Stomach smooth muscle (tissue), 2 donors: ENCODE data around the gene RBM6.
"Not testable (repeated sequence)": the region's sequence is repeated elsewhere in the genome, so short reads cannot be mapped to it uniquely, and the experiment has no call there.

ENCODE experiments used
- H3K27ac ChIP-seq: one replicate; pipeline ENCODE4 v1.7.0; 2013; ENCODE audit warnings: mild to moderate bottlenecking, low read length, inconsistent platforms
- H3K27me3 ChIP-seq, 2 donors: one replicate each; pipeline ENCODE4 v1.7.0; 2013; ENCODE audit warnings: low read length in 2 of 2; ENCODE audit not compliant: insufficient read depth in 2 of 2, control insufficient read depth in 1 of 2
- H3K36me3 ChIP-seq, 2 donors: one replicate each; pipeline ENCODE4 v1.7.0; 2013; ENCODE audit warnings: low read length in 2 of 2; ENCODE audit not compliant: control insufficient read depth in 2 of 2, insufficient read depth in 2 of 2
- H3K4me1 ChIP-seq: one replicate; pipeline ENCODE4 v1.7.0; 2013; ENCODE audit warnings: low read length; ENCODE audit not compliant: control insufficient read depth, insufficient read depth
- H3K4me3 ChIP-seq, 2 donors: one replicate each; pipeline ENCODE4 v1.7.0; 2013; ENCODE audit warnings: low read length in 2 of 2
- H3K9ac ChIP-seq, 2 donors: one replicate each; pipeline ENCODE4 v1.7.0; 2013; ENCODE audit warnings: low read length in 2 of 2, mild to moderate bottlenecking in 1 of 2
- H3K9me3 ChIP-seq, 2 donors: one replicate each; pipeline ENCODE4 v1.7.0; 2013; ENCODE audit warnings: low read length in 2 of 2; ENCODE audit not compliant: control insufficient read depth in 2 of 2
- donor health status: healthy.
- donor health status: Pancreatic carcinoma.

The RBM6 gene

DNA sequence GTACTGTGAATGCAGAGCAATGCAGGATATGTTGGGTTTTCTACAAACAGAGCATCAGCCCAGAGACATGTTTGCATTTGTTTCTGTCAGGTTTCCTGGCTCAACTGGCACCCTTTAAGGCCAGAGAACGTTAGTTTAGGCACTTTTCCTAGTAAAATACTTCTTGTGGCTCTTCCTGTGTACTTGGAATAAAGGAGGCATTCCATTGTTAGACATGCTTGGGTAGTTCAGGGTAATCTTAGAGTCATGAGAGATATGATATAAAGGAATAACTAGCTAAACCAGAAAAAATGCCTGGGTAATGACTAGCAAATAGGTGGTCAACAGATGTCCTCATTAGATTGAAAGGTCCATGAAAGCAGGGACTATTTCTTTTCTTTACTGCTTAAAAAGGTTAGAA is 88.4 kb downstream of the RBM6 start:
- Histone ChIP-seq H3K9me3 (no peaks in the 10 kb centered on the region), H3K36me3 (peaks cover 0 to 2% of the 10 kb centered on the region in 2 donors), H3K4me3 (no peak overlapping the region), H3K27me3 (no peaks in the 10 kb centered on the region), H3K4me1 (no peaks in the 10 kb centered on the region), H3K9ac (no peak overlapping the region), H3K27ac (no peak overlapping the region)

DNA sequence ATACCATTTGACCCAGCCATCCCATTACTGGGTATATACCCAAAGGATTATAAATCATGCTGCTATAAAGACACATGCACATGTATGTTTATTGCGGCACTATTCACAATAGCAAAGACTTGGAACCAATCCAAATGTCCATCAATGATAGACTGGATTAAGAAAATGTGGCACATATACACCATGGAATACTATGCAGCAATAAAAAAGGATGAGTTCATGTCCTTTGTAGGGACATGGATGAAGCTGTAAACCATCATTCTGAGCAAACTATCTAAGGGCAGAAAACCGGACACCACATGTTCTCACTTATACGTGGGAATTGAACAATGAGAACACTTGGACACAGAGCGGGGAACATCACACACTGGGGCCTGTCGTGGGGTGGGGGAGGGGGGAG is 91.3 kb downstream of the RBM6 start:
- not testable (repeated sequence) for H3K9ac ChIP-seq, H3K4me3 ChIP-seq

DNA sequence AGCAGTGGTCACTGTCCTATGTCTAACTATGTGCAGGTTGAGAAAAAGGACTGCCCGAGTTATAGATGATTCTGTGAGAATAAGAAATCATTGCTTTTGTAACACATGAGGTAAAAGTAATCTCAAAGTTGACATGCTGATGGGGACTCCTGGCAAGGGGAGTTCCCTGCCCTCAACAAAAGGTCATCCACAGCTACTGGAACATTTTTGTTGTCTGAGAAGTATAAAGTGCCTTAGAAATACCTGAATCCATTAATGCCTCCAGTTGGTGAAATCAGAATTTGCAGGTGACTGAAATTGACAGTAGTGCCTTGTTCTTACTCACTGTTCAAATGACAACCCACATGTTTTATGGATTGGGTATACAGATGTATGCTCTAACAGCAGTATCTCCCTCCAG is 105.0 kb downstream of the RBM6 start:
- H3K27me3 ChIP-seq = no peaks in the 10 kb centered on the region
- no peaks in the 10 kb centered on the region for H3K9me3 ChIP-seq
- H3K4me3 ChIP-seq = no peak overlapping the region
- H3K4me1 ChIP-seq = no peaks in the 10 kb centered on the region
- H3K9ac ChIP-seq = no peak overlapping the region
- no peak overlapping the region for H3K27ac ChIP-seq
- H3K36me3 ChIP-seq = peaks cover 6 to 11% of the 10 kb centered on the region in 2 donors

More for the DNA sequence above, 91.3 kb downstream of the RBM6 start:
- H3K4me1 ChIP-seq, H3K27me3 ChIP-seq, H3K9me3 ChIP-seq, H3K36me3 ChIP-seq, H3K27ac ChIP-seq: not testable (repeated sequence)

DNA sequence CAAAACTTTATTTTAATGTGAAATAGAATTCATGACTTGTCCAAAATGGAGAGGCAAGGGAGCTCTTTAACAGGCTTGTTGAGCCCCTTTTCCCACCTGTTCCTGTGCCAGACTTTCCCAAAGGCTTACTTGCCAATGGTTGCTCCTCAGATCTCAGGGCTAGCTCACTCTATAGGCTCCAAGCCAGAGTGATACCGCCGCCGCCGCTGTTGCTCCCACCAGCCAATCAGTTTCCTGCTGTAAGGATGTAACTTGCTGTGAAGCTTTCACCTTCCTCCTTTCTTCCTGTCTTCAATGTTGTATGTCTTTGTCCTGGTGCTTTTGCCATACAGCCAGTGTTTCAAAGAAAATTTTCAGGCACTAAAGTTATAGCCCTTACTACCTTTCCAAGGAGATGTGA is 107.5 kb downstream of the RBM6 start:
- no peak overlapping the region for H3K4me3 ChIP-seq
- peaks cover 6 to 14% of the 10 kb centered on the region in 2 donors for H3K36me3 ChIP-seq
- no peak overlapping the region for H3K9ac ChIP-seq
- no peaks in the 10 kb centered on the region for H3K4me1 ChIP-seq
- H3K27ac ChIP-seq = no peak overlapping the region
- H3K9me3 ChIP-seq = no peaks in the 10 kb centered on the region
- H3K27me3 ChIP-seq = no peaks in the 10 kb centered on the region

DNA sequence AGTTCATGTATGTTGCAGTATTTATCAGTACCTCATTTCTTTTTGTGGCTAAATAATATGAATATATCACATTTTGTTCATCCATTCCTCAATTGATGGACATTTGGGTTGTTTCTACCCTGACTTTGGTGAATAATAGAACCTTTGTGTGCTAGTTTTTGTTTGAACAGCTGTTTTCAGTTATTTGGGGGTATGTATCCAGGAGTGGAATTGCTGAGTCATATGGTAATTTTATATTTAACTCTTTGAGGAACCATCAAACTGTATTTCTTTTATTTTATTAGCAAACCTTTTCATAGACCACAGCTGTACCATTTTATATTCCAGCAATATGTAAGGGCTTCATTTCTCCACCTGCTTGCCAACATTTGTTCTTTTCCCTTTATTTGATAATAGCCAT is 110.4 kb downstream of the RBM6 start:
- Histone ChIP-seq H3K9me3 (no peaks in the 10 kb centered on the region), H3K4me1 (no peaks in the 10 kb centered on the region), H3K36me3 (peaks cover 13 to 20% of the 10 kb centered on the region in 2 donors), H3K27me3 (no peaks in the 10 kb centered on the region), H3K9ac (no peak overlapping the region), H3K4me3 (no peak overlapping the region), H3K27ac (no peak overlapping the region)

DNA sequence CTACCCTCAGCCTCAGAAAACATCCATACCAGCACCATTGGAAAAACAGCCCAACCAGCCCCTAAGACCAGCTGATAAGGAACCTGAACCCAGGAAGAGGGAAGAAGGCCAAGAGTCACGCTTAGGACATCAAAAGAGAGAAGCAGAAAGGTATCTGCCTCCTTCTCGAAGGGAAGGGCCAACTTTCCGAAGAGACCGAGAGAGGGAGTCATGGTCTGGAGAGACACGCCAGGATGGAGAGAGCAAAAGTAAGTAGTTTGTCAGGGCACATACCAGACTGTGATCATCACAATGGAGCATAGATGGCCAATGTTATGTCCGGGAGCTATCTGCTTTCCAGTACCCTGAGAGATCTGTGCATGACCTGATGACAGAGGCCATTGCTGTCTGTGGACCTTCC is 117.8 kb downstream of the RBM6 start:
- no peak overlapping the region for H3K9ac ChIP-seq
- peaks cover 35 to 42% of the 10 kb centered on the region in 2 donors for H3K36me3 ChIP-seq
- no peaks in the 10 kb centered on the region for H3K27me3 ChIP-seq
- no peak overlapping the region for H3K4me3 ChIP-seq
- no peaks in the 10 kb centered on the region for H3K9me3 ChIP-seq
- H3K4me1 ChIP-seq = no peaks in the 10 kb centered on the region
- H3K27ac ChIP-seq = no peak overlapping the region

DNA sequence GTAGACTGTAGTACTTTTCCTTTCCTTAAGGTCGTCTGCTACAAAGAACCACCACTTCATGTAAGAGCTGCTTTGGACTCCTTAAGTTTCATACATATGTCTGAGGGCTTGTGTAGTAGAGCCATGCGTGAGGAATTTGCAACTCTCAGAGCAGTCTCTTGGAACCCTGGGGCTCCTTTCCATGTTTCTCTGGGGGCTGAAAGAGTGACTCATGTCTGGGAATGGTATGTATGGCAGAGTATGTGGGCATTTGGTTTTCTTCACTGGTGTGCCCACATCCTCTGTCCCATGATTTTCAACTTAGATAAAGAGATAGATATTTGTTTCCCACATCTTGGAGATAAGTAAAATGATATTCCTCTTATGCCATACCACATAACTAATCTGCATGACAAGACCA is 128.2 kb downstream of the RBM6 start:
- no peaks in the 10 kb centered on the region for H3K27me3 ChIP-seq
- H3K27ac ChIP-seq = no peak overlapping the region
- no peak overlapping the region for H3K4me3 ChIP-seq
- no peaks in the 10 kb centered on the region for H3K4me1 ChIP-seq
- no peaks in the 10 kb centered on the region for H3K9me3 ChIP-seq
- no peak overlapping the region for H3K9ac ChIP-seq
- H3K36me3 ChIP-seq = peaks cover 57 to 70% of the 10 kb centered on the region in 2 donors

DNA sequence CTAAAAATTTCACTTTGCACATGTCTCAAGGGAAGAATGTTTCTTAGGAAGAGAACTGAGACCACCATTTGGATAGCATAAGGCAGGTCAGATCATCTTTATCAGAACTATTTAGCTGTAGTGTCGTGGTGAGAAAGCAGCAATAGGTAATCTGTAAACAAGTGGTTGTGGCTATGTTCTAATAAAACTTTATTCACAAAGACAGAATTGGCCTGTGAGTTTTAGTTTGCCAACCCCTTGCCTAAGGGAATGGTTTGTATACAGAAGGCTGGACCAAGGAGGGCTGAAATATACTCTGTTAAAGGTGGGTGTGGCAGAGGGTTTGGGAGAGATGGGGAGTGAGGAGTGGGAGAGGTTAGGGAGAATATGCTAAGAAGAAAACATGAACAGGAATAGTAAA is 138.1 kb downstream of the RBM6 start:
- Histone ChIP-seq H3K9me3 (no peaks in the 10 kb centered on the region), H3K4me1 (peaks cover 2% of the 10 kb centered on the region), H3K9ac (no peak overlapping the region), H3K36me3 (peaks cover 16 to 25% of the 10 kb centered on the region in 2 donors), H3K27me3 (no peaks in the 10 kb centered on the region), H3K4me3 (no peak overlapping the region), H3K27ac (no peak overlapping the region)

DNA sequence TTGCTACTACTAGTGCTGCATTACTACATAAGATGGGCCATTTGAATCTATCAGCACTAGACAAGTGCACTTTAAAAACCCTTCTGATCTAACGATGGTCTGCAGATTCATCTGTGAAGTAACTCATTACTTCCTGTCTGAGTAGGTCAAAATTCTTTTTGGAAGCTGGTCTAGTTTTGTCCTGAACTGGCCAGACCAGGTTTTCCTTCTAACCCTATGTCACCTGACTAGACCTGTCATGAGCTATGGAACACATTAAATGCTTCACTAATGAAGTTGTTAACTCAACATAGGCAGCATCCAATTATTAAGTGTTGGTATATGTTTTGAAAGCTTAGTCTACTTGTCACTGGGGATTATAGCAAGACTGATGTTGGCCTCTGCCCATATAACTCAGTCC is 138.7 kb downstream of the RBM6 start:
- Histone ChIP-seq H3K27ac (no peak overlapping the region), H3K27me3 (no peaks in the 10 kb centered on the region), H3K4me1 (peaks cover 2% of the 10 kb centered on the region), H3K9me3 (no peaks in the 10 kb centered on the region), H3K9ac (no peak overlapping the region), H3K4me3 (no peak overlapping the region), H3K36me3 (peaks cover 13 to 20% of the 10 kb centered on the region in 2 donors)

DNA sequence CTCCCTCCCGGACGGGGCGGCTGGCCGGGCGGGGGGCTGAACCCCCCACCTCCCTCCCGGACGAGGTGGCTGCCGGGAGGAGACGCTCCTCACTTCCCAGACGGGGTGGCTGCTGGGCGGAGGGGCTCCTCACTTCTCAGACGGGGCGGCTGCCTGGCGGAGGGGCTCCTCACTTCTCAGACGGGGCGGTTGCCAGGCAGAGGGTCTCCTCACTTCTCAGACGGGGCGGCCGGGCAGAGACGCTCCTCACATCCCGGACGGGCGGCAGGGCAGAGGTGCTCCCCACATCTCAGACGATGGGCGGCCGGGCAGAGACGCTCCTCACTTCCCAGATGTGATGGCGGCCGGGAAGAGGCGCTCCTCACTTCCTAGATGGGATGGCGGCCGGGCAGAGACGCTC is 145.0 kb downstream of the RBM6 start:
- not testable (repeated sequence) for H3K9me3 ChIP-seq, H3K4me3 ChIP-seq, H3K9ac ChIP-seq

DNA sequence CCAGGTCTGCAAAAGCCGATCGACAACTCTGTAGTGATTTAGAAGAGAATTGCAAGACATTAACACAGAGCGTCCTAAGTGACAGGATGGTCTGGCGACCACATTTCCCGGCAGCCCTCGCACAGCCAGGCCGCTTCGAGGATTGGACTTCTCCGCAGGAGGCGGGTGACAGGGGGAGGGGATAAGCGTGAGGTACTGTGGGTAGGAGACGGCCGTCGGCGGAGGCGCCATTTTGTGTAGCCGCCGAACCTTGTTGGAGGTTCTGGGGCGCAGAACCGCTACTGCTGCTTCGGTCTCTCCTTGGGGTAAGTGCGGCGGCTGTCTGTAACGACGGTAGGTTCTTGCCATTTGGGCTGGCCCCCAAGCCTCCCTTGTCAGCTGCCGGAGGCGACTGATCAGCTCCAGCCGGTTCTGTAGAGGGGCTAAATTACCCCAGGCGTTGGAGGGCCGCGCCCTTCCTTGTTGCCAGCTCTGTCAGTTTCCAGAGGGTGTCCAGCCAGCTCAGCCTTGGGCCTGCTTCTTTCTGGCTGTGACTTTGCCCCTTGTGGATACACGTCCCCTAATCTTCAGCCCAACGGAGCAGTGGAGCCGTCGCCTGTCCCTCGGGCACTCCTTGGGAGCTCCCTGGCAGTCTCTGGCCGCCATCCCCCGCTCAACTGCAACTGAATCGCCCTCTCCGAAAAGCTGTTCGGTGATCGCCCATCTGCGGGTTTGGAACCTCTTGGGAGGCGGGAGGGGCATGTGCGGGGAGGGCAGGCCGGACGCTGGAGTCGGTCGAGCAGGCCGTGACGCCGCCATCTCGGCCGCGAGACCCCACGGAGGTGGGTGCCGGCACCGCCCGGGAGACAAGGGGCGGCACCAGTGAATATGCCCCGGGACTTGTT is 149.0 kb downstream of the RBM6 start, which contains the start of gene RBM5:
Gene RBM5, plus strand, starts transcription at position 195 of the 884 bp plus-strand sequence. CDS start 1,516 bp downstream, outside the sequence.
- peaks cover 25 to 27% of the 10 kb centered on the region in 2 donors for H3K36me3 ChIP-seq
- H3K4me1 ChIP-seq = peaks cover 16% of the 10 kb centered on the region
- peak within 1 kb of the TSS; percentile 74 to 99 for H3K4me3 ChIP-seq
- H3K9ac ChIP-seq = peak within 1 kb of the TSS; percentile 95 to 100
- no peaks in the 10 kb centered on the region for H3K27me3 ChIP-seq
- no peaks in the 10 kb centered on the region for H3K9me3 ChIP-seq
- H3K27ac ChIP-seq = peak within 1 kb of the TSS; percentile 96

More for the DNA sequence above, 145.0 kb downstream of the RBM6 start:
- not testable (repeated sequence) for H3K27ac ChIP-seq, H3K27me3 ChIP-seq, H3K36me3 ChIP-seq, H3K4me1 ChIP-seq
